Hepatocyte (in vitro differentiated cells): ENCODE data around the gene FAF1.

Source experiments
- CTCF ChIP-seq: fragments of 200-600 bp; sonication (generic); IDR thresholded peaks from 2 replicates; pipeline ENCODE4 v1.5.1; 2016; ENCODE audit warnings: antibody characterized with exemption, mild to moderate bottlenecking; ENCODE audit not compliant: poor library complexity
- EZH2 ChIP-seq: fragments of 200-600 bp; sonication (generic); IDR thresholded peaks from 2 replicates; pipeline ENCODE4 v1.6.1; 2016; ENCODE audit warnings: antibody characterized with exemption, mild to moderate bottlenecking, borderline replicate concordance
- EZH2phosphoT487 ChIP-seq: fragments of 200-600 bp; sonication (generic); IDR thresholded peaks from one replicate; pipeline ENCODE4 v1.6.1; 2018; ENCODE audit warnings: antibody characterized with exemption, mild to moderate bottlenecking, low read depth, moderate library complexity; ENCODE audit not compliant: unreplicated experiment, severe bottlenecking

- no peak for TF ChIP-seq EZH2
- TF ChIP-seq CTCF = no peak
- TF ChIP-seq EZH2phosphoT487 = no peak
These were observed 6.9 kb upstream of the FAF1 start for GRCh38 chr1:50966991-50967390.
